Body of pancreas (tissue), 4 donors: ENCODE measurements around the gene BCOR.

Experiments used
- POLR2A ChIP-seq, 3 donors: fragments of 450-650 bp; IDR thresholded peaks; one replicate each; pipeline ENCODE4 v1.6.1; 2016; ENCODE audit warnings: antibody characterized with exemption in 3 of 3, mild to moderate bottlenecking in 2 of 3
- TF ChIP-seq, protein P1 (sequence below), 7 experiments: fragments of 450-650 bp in 4 of 7; fragments of 200-600 bp in 3 of 7; sonication (generic) in 3 of 7; IDR thresholded peaks; one replicate each; pipeline ENCODE4 v1.5.1; 2016 to 2019; ENCODE audit warnings: antibody characterized with exemption in 7 of 7

DNA sequence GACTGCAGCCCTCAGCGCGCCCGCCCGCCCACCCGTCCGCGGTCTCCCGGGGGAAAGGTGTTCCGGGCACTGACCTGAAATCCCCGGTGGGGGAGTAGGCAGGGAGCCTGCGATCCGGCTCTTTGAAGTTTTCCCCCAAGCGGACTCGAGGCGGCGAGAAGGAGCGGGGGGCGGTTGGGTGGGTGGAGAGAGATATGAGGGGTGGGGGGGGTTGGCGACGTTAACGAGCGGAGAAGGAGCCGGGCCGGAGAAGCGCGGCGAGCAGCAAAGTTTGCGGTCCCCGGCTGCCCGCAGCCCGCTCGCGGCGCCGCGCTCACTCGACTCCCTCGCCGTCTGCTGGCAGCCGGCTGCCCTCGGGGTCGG, 636 bp downstream of the BCOR start:
- TF ChIP-seq, protein P1, sequence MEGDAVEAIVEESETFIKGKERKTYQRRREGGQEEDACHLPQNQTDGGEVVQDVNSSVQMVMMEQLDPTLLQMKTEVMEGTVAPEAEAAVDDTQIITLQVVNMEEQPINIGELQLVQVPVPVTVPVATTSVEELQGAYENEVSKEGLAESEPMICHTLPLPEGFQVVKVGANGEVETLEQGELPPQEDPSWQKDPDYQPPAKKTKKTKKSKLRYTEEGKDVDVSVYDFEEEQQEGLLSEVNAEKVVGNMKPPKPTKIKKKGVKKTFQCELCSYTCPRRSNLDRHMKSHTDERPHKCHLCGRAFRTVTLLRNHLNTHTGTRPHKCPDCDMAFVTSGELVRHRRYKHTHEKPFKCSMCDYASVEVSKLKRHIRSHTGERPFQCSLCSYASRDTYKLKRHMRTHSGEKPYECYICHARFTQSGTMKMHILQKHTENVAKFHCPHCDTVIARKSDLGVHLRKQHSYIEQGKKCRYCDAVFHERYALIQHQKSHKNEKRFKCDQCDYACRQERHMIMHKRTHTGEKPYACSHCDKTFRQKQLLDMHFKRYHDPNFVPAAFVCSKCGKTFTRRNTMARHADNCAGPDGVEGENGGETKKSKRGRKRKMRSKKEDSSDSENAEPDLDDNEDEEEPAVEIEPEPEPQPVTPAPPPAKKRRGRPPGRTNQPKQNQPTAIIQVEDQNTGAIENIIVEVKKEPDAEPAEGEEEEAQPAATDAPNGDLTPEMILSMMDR (IDR thresholded peaks at IDR 0.05): no peak
- TF ChIP-seq POLR2A (IDR thresholded peaks at IDR 0.05): no peak
